Activated naive CD4-positive, alpha-beta T cell treated with anti-CD3 and anti-CD28 coated beads for 36 hours (primary cell): ENCODE measurements around the gene GNAI2. TPM values are rescaled to one million over a fixed set of nuclear protein-coding genes. Genes with fewer than 3 reads are reported as not detected.
"Not testable (repeated sequence)": the region's sequence is repeated elsewhere in the genome, so short reads cannot be mapped to it uniquely, and the experiment has no call there.

ENCODE experiments used
- CTCF ChIA-PET: fragments of 350-600 bp; sonication (Branson Sonifier 250); formaldehyde crosslinking; loops from one replicate; lab custom pipeline; 2021; ENCODE audit warnings: antibody characterized with exemption; lab: Charles Lee
- DNase-seq: peaks from one replicate; pipeline ENCODE4 v3.0.0-alpha.2; 2020
- H3K27ac Mint-ChIP-seq: one replicate; pipeline ENCODE4 v1.8.0; 2021; ENCODE audit warnings: mild to moderate bottlenecking, mixed read lengths
- H3K27me3 Mint-ChIP-seq: one replicate; pipeline ENCODE4 v1.8.0; 2021; ENCODE audit warnings: low read depth, mixed read lengths
- H3K36me3 Mint-ChIP-seq: one replicate; pipeline ENCODE4 v1.8.0; 2021; ENCODE audit warnings: low read depth, mixed read lengths
- H3K4me1 Mint-ChIP-seq: one replicate; pipeline ENCODE4 v1.8.0; 2021; ENCODE audit warnings: low read depth, mixed read lengths
- H3K4me3 Mint-ChIP-seq: one replicate; pipeline ENCODE4 v1.8.0; 2021; ENCODE audit warnings: mild to moderate bottlenecking, moderate library complexity, mixed read lengths
- H3K9me3 Mint-ChIP-seq: one replicate; pipeline ENCODE4 v1.8.0; 2021; ENCODE audit warnings: mixed read lengths
- intact Hi-C: fragments of 100-400 bp; cut with micrococcal nuclease; formaldehyde crosslinking; loops from one replicate; pipeline ENCODE4 v1.15.1; 2023
- total RNA-seq, 2 experiments: library from RNA; stranded (reverse); gene quantifications; one replicate each; pipeline ENCODE4 v1.2.3, GENCODE V29; 2021

The GNAI2 gene
- total RNA-seq, 2 experiments from 2014 or later = 272 to 276 TPM

- intact Hi-C loops = no loop called here
- peaks cover 32% of the 10 kb centered on the region for H3K27me3 Mint-ChIP-seq
- no peak overlapping the region for H3K4me3 Mint-ChIP-seq
- no peak for DNase-seq
- no peaks in the 10 kb centered on the region for H3K9me3 Mint-ChIP-seq
- CTCF ChIA-PET = interaction anchor here (0.6 to 1.4 kb wide), 3 partner anchors 15 to 30 kb away, joined by 4 read pairs; partner anchors contain the start of gene IFRD2
- H3K27ac Mint-ChIP-seq = no peak overlapping the region
- H3K36me3 Mint-ChIP-seq = no peaks in the 10 kb centered on the region
- H3K4me1 Mint-ChIP-seq = peaks cover 28% of the 10 kb centered on the region
These were observed 40.7 kb downstream of the GNAI2 start for GRCh38 chr3:50276762-50277101.

DNA sequence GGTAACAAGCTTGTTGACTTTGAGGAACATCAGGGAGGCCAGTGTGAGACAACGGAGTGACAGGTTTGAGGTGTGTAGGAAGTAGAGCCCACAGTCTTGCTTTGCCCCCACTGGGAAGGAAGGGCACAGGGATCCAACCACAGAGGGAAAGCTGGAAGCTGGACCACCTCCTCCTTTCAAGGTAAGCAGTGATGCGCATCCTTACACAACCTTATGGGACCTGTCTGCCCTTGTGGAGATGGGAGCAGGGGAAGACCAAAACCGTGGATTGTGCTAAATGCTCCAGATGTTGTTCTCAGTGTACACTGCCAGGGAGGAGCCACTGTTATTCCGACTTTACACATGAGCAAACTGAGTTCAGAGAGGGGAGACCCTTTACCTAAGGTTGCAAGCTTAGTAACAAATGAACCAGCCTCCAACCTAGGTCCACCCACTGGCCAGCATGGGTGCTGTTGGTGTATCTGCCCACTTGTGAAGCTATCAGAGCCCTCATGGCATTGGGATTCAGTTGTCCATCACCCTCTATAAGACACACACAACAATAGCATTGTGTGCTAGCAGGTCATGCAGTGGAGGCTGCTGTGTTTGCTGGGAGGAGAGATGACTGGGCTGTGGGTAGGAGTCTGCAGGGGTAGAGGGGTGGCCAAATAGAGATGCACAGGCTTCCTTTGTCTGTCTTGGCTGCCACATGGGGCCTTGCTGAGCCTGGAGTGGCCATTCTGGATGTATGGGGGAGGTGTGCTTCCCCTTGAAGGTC is 42.3 kb downstream of the GNAI2 start:
- Mint-ChIP-seq H3K4me3 (no peak overlapping the region), H3K9me3 (no peaks in the 10 kb centered on the region), H3K36me3 (no peaks in the 10 kb centered on the region), H3K4me1 (peaks cover 22% of the 10 kb centered on the region), H3K27ac (no peak overlapping the region), H3K27me3 (peaks cover 27% of the 10 kb centered on the region)
- CTCF ChIA-PET = interaction anchor here (0.7 to 1.6 kb wide), 5 partner anchors 8 to 51 kb away, joined by 3 to 6 read pairs (median 4); no protein-coding TSS in a partner anchor
- DNase-seq = no peak
- intact Hi-C loops = no loop called here

DNA sequence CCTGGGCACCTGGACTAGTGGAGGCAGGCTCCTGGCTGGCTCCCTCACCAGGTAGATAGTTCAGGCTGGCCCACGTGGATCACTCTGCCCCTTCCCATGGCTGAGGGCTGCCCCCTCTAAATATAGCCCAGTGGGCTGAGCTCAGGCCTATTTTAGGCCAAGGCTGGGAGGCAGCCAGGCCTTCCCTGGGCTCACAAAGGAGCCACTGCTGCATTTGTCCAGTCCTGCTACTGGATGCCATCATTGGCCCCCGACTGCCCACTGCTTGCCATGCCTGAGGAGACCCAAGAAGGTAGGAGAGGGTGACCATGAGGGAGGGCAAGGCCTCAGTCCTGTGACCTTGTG is 42.8 kb downstream of the GNAI2 start, which contains the start of gene LSMEM2:
TSS of gene LSMEM2 (plus strand) at position 208 of the 345 bp plus-strand sequence. CDS start at position 235, 27 bp downstream.
- H3K9me3 Mint-ChIP-seq = no peaks in the 10 kb centered on the region
- H3K36me3 Mint-ChIP-seq = no peaks in the 10 kb centered on the region
- no peak within 1 kb of the TSS for H3K4me3 Mint-ChIP-seq
- CTCF ChIA-PET = interaction anchor here (0.9 to 1.6 kb wide), 4 partner anchors 8 to 52 kb away, joined by 3 to 6 read pairs (median 3); no protein-coding TSS in a partner anchor
- no peak for DNase-seq
- H3K27me3 Mint-ChIP-seq = peaks cover 25% of the 10 kb centered on the region
- intact Hi-C loops = no loop called here
- peaks cover 20% of the 10 kb centered on the region for H3K4me1 Mint-ChIP-seq
- H3K27ac Mint-ChIP-seq = no peak within 1 kb of the TSS

DNA sequence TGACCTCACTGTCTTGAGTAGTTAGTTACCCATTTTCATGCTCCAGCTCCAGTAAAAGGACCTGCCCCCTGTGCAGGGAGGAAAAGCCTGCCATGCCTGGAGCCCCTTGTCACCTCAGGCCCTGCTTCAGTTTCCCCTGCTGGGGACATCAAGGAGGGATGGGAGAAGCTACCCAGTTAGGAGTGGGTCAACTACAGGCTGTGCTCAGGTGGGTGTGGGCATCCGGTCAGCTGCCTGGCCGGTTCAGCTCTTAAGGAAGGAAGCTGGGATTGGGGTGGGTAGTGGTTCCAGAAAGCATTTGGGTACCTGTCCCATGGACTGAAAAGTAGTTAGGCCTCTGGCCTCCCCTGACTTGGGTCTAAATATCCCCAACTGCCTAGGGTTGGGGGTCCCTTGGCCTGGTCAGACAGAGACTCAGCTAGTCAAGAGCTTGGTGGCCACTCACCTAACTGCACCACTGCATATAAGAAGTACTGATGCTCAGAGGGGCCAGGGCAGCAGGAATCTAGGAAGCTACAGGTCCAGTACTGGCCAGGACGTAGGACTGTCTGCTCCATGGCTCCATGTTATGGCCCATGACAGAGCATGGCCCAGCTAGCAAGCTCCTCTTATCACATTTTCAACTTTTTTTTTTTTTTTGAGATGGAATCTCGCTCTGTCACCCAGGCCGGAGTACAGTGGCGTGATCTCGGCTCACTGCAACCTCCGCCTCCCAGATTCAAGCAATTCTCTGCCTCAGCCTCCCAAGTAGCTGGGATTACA is 43.4 kb downstream of the GNAI2 start:
- peaks cover 19% of the 10 kb centered on the region for H3K27me3 Mint-ChIP-seq
- H3K27ac Mint-ChIP-seq = no peak overlapping the region

GRCh38 chr3:50284121-50284520 is 48.1 kb downstream of the GNAI2 start:
- CTCF ChIA-PET = interaction anchor here (0.7 to 1.9 kb wide), 2 partner anchors 9 to 12 kb away, joined by 3 to 6 read pairs; no protein-coding TSS in a partner anchor
- H3K4me3 Mint-ChIP-seq, H3K27me3 Mint-ChIP-seq: not testable (repeated sequence)

More for the DNA sequence above, 43.4 kb downstream of the GNAI2 start:
- no peak for DNase-seq
- no peak overlapping the region for H3K4me3 Mint-ChIP-seq
- intact Hi-C loops = no loop called here
- no peaks in the 10 kb centered on the region for H3K9me3 Mint-ChIP-seq
- H3K36me3 Mint-ChIP-seq = no peaks in the 10 kb centered on the region
- H3K4me1 Mint-ChIP-seq = peaks cover 14% of the 10 kb centered on the region
- CTCF ChIA-PET = interaction anchor here (0.9 to 1.6 kb wide), 4 partner anchors 9 to 53 kb away, joined by 3 to 6 read pairs (median 3); no protein-coding TSS in a partner anchor

DNA sequence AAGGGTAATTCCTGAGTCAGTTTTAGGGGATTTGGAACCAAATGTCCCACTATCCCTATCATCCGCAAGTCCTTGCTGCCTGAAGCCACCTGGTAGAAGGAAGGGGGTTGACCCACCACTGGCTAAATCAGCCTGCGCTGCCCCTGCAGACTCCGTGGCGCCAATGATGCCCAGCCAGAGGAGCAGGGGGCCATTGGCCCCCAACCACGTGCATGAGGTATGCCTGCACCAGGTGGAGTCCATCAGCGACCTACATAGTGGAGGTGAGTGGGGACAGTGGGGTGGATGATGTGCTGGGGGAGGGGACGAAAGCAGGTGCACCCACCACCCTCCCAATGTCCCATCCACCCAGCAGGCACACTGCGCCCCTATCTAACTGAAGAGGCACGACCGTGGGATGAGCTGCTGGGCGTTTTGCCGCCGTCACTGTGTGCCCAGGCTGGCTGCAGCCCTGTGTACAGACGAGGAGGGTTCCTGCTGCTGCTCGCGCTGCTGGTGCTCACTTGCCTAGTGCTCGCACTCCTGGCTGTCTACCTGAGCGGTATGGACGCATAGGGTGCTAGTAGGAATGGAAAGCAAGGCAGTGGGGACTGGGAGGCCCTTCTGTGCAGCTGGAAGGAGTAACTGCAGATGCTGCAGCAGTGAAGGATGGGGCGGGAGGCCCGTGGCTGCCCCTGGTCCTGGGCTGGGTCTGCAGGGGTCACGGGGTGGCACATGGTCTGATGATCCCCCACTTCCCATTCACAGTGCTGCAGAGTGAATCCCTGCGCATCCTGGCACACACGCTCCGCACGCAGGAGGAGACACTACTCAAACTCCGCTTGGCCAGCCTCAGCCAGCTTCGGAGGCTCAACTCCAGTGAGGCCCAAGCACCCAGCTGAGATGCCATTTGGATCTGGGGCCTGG is 50.6 kb downstream of the GNAI2 start:
- no peaks in the 10 kb centered on the region for H3K27me3 Mint-ChIP-seq
- no peak overlapping the region for H3K27ac Mint-ChIP-seq
- intact Hi-C loops = no loop called here
- no peak overlapping the region for H3K4me3 Mint-ChIP-seq
- H3K9me3 Mint-ChIP-seq = no peaks in the 10 kb centered on the region
- no peak for DNase-seq
- peaks cover 17% of the 10 kb centered on the region for H3K4me1 Mint-ChIP-seq
- CTCF ChIA-PET = no interaction called here
- H3K36me3 Mint-ChIP-seq = peaks cover 30% of the 10 kb centered on the region

More at GRCh38 chr3:50284121-50284520, 48.1 kb downstream of the GNAI2 start:
- DNase-seq, H3K9me3 Mint-ChIP-seq, intact Hi-C loops, H3K27ac Mint-ChIP-seq, H3K4me1 Mint-ChIP-seq: not testable (repeated sequence)
- peaks cover 13% of the 10 kb centered on the region for H3K36me3 Mint-ChIP-seq

- no peak overlapping the region for H3K27ac Mint-ChIP-seq
- no peaks in the 10 kb centered on the region for H3K27me3 Mint-ChIP-seq
- peaks cover 30% of the 10 kb centered on the region for H3K36me3 Mint-ChIP-seq
- DNase-seq = no peak
- no peaks in the 10 kb centered on the region for H3K9me3 Mint-ChIP-seq
- intact Hi-C loops = no loop called here
- H3K4me3 Mint-ChIP-seq = no peak overlapping the region
- CTCF ChIA-PET = no interaction called here
- H3K4me1 Mint-ChIP-seq = peaks cover 17% of the 10 kb centered on the region
These were observed 51.3 kb downstream of the GNAI2 start for GRCh38 chr3:50287262-50287661.

DNA sequence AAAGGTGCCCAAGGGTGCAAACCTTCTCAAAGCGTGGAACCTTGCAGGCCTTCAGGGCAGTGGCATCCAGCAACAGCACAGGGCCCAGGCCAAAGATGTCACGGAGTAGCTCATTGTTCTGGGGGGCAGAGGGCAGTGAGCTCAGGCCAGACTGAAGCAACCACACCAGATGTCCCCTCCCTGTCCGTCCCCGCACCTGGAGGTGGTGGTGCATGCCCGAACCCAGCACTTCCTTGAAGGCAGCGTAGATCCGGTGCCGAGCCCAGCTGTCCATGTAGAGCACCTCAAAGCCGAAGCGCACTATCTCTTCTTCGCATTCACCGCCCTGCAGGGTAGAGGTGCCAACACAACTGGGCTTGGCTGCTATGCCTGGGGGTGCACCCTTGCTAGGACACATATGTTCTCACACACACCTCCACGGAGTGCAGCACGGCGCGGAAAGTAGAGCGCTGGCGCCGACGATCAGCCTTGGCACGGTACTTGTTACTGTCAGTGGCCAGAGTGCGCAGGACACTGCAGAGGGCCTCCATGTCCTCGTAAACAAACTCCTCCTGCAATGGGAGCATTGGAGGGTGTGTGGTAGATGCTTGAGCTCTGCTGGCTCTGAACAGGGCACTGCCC is 52.5 kb downstream of the GNAI2 start:
- DNase-seq = no peak
- no peaks in the 10 kb centered on the region for H3K27me3 Mint-ChIP-seq
- H3K36me3 Mint-ChIP-seq = peaks cover 30% of the 10 kb centered on the region
- CTCF ChIA-PET = interaction anchor here (0.8 to 2.3 kb wide), 2 partner anchors 62 to 261 kb away, joined by 3 to 8 read pairs; no protein-coding TSS in a partner anchor
- peaks cover 24% of the 10 kb centered on the region for H3K4me1 Mint-ChIP-seq
- H3K9me3 Mint-ChIP-seq = no peaks in the 10 kb centered on the region
- intact Hi-C loops = no loop called here
- no peak overlapping the region for H3K27ac Mint-ChIP-seq
- H3K4me3 Mint-ChIP-seq = no peak overlapping the region

GRCh38 chr3:50289130-50289529 is 53.1 kb downstream of the GNAI2 start:
- CTCF ChIA-PET = interaction anchor here (0.8 to 2.3 kb wide), 2 partner anchors 63 to 260 kb away, joined by 3 to 8 read pairs; no protein-coding TSS in a partner anchor
- peaks cover 24% of the 10 kb centered on the region for H3K4me1 Mint-ChIP-seq
- H3K27ac Mint-ChIP-seq = no peak overlapping the region
- H3K9me3 Mint-ChIP-seq = no peaks in the 10 kb centered on the region
- no peak for DNase-seq
- intact Hi-C loops = no loop called here
- peaks cover 30% of the 10 kb centered on the region for H3K36me3 Mint-ChIP-seq
- H3K27me3 Mint-ChIP-seq = no peaks in the 10 kb centered on the region
- H3K4me3 Mint-ChIP-seq = peak overlapping the region; percentile 12

- peaks cover 27% of the 10 kb centered on the region for H3K36me3 Mint-ChIP-seq
- CTCF ChIA-PET = interaction anchor here (2.3 kb wide), 1 partner anchor 64 kb away, joined by 8 read pairs; no protein-coding TSS in a partner anchor
- DNase-seq = no peak
- H3K27ac Mint-ChIP-seq = no peak overlapping the region
- peak overlapping the region; percentile 91 for H3K4me3 Mint-ChIP-seq
- no peaks in the 10 kb centered on the region for H3K27me3 Mint-ChIP-seq
- H3K9me3 Mint-ChIP-seq = no peaks in the 10 kb centered on the region
- intact Hi-C loops = no loop called here
- peaks cover 24% of the 10 kb centered on the region for H3K4me1 Mint-ChIP-seq
These were observed 54.2 kb downstream of the GNAI2 start for GRCh38 chr3:50290161-50290641.
